ENCODE measurements around the gene FBXL7.

GRCh38 chr5:15604986-15605385 is 105.0 kb downstream of the FBXL7 start:
- TF ChIP-seq, protein P1, sequence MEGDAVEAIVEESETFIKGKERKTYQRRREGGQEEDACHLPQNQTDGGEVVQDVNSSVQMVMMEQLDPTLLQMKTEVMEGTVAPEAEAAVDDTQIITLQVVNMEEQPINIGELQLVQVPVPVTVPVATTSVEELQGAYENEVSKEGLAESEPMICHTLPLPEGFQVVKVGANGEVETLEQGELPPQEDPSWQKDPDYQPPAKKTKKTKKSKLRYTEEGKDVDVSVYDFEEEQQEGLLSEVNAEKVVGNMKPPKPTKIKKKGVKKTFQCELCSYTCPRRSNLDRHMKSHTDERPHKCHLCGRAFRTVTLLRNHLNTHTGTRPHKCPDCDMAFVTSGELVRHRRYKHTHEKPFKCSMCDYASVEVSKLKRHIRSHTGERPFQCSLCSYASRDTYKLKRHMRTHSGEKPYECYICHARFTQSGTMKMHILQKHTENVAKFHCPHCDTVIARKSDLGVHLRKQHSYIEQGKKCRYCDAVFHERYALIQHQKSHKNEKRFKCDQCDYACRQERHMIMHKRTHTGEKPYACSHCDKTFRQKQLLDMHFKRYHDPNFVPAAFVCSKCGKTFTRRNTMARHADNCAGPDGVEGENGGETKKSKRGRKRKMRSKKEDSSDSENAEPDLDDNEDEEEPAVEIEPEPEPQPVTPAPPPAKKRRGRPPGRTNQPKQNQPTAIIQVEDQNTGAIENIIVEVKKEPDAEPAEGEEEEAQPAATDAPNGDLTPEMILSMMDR (IDR thresholded peaks at IDR 0.05 in 8 of 11, conservative IDR thresholded peaks at IDR 0.05 in 3 of 11) = no peak
- TF ChIP-seq POLR2A (IDR thresholded peaks at IDR 0.05) = no peak

Data from spleen (tissue), 7 donors.